Pancreas (tissue), 10 donors: ENCODE measurements around the gene DCC. TPM values are rescaled to one million over a fixed set of nuclear protein-coding genes. Genes with fewer than 3 reads are reported as not detected.

ENCODE experiments used
- ATAC-seq, 4 donors: fragments of 200-7000 bp; cut with Tn5 transposase; one replicate each; pipeline versions ENCODE4 v1.8.0 to v1.9.1; 2020; ENCODE audit warnings: mild to moderate bottlenecking in 4 of 4, moderate library complexity in 4 of 4
- DNase-seq, 6 donors: peaks; one replicate each; pipeline ENCODE4 v3.0.0-alpha.2; 2020
- FAIRE-seq: peaks from 2 replicates; lab custom pipeline; 2012; peaks lifted over from hg19 to GRCh38; lab: Jason Lieb, UNC
- H3K27ac ChIP-seq, 4 donors: fragments of 200-600 bp; sonication (generic); 1 replicate in 3 of 4; 2 replicates in 1 of 4; pipeline versions ENCODE4 v1.5.0 to v1.8.0; 2020
- H3K27me3 ChIP-seq, 4 donors: fragments of 200-600 bp; one replicate each; pipeline ENCODE4 v1.8.0; 2021
- H3K36me3 ChIP-seq, 3 donors: fragments of 200-600 bp; sonication (generic) in 1 of 3; one replicate each; pipeline versions ENCODE4 v1.5.0 to v1.8.0; 2020 to 2021
- H3K4me1 ChIP-seq, 3 donors: fragments of 200-600 bp; one replicate each; pipeline ENCODE4 v1.8.0; 2021
- H3K4me3 ChIP-seq, 4 donors: fragments of 200-600 bp; sonication (generic) in 2 of 4; one replicate each; pipeline versions ENCODE4 v1.5.0 to v1.8.0; 2020 to 2021
- H3K9me3 ChIP-seq, 4 donors: fragments of 200-600 bp; one replicate each; pipeline ENCODE4 v1.8.0; 2021
- WGBS, 2 donors: extraction: QIAGEN DNeasy Blood & Tissue Kit; methylation state at CpG; one replicate each; pipeline ENCODE4 v1.1.7; 2013; 5-methylcytosine and 5-hydroxymethylcytosine counted together
- intact Hi-C, 3 donors: fragments of 100-400 bp; cut with DNase I; formaldehyde crosslinking; loops; one replicate each; pipeline versions ENCODE4 v1.11.1 to v1.14.2; 2022
- polyA plus RNA-seq, 2 donors: library from polyadenylated mRNA; stranded (reverse); fragments of 200-250 nt; gene quantifications; one replicate each; pipeline ENCODE4 v1.2.3, GENCODE V29; 2013
- total RNA-seq, 6 donors: library from RNA; stranded (reverse); fragmentation: NEBNext Ultra II Directional in 4 of 6; extraction: Animal tissue kit (Norgen Biotek cat#: 25700) in 4 of 6; gene quantifications; one replicate each; pipeline versions ENCODE4 v1.2.1 to v1.2.4, GENCODE V29; 2021 to 2023
- TF ChIP-seq, protein P1 (sequence below), 4 donors: fragments of 200-600 bp; sonication (generic) in 3 of 4; IDR thresholded peaks; one replicate each; pipeline versions ENCODE4 v1.5.0 to v1.8.0; 2021; ENCODE audit warnings: antibody characterized with exemption in 4 of 4
- donor health status: healthy with polysubstance abuse.
- donor health status: DM: no; HTN: no; CAD: no; lungs with moderate emphysema.
- donor health status: DM: no; HTN: no; CAD: no.
- donor health status: control.
- donor health status: control.
- donor health status: Bipolar disorder and iron deficiency.
- donor health status: DM: yes; HTN: yes; CAD: no.
- donor health status: DM: no; HTN: no; CAD: no.
- donor health status: DM: no; HTN: no; CAD: no.
- donor health status: DM: yes; HTN: yes; CAD: no.

DCC gene
- total and polyA plus RNA-seq, 8 donors: 0.18 to 0.44 (median 0.28) TPM; not detected in 1

DNA sequence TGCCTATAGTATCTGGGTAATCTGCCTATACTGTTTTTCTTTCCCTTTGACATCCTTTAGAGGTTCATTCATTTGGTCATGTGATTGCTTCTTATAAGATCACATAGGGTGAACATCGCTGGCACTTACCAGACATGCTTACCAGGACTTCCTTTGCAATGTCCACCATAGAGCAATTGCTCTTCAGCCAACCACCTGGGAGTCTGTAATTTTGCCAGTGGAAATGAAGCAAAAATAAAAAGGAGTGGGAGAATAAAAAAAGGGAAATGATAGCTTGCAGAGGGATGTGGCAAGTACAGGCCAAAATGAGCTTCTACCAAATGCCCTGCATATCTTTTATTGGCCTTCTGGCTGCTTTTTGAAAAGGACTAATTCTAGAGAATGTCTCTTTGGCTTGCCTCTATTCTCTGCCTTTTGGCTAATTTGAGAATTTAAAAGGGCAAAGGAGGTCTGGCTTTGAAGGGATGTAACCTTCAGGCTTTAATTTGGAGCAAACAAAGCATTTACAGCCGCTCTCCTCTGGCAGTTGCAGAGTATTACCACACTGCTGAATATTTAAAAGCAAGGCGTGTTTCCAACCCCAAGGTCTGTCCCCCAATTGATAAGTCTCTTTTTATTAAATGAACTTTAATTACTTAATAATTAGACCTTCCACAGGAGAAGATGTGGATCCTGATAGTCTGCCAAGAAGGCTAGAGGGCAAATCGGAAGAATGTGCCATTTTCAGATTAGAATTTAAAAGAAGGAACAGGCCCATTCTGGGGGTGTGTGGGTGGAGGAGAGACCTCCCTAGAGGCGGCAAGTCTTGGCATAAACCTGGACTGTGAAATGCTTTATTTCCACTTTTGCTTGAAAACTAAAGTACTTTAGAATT, 557.9 kb downstream of the DCC start:
- no peaks in the 10 kb centered on the region for H3K36me3 ChIP-seq
- no peak overlapping the region for H3K4me3 ChIP-seq
- H3K27me3 ChIP-seq: no peaks in the 10 kb centered on the region
- no peaks in the 10 kb centered on the region for H3K9me3 ChIP-seq
- intact Hi-C loops: no loop called here
- TF ChIP-seq, protein P1, sequence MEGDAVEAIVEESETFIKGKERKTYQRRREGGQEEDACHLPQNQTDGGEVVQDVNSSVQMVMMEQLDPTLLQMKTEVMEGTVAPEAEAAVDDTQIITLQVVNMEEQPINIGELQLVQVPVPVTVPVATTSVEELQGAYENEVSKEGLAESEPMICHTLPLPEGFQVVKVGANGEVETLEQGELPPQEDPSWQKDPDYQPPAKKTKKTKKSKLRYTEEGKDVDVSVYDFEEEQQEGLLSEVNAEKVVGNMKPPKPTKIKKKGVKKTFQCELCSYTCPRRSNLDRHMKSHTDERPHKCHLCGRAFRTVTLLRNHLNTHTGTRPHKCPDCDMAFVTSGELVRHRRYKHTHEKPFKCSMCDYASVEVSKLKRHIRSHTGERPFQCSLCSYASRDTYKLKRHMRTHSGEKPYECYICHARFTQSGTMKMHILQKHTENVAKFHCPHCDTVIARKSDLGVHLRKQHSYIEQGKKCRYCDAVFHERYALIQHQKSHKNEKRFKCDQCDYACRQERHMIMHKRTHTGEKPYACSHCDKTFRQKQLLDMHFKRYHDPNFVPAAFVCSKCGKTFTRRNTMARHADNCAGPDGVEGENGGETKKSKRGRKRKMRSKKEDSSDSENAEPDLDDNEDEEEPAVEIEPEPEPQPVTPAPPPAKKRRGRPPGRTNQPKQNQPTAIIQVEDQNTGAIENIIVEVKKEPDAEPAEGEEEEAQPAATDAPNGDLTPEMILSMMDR (IDR thresholded peaks at IDR 0.05): no peak
- H3K27ac ChIP-seq: no peak overlapping the region
- DNase-seq (no peak), FAIRE-seq (no peak), ATAC-seq (no peak)
- WGBS, 2 donors: 75 to 83% methylated on average over 5 of the region's 5 CpGs
- no peaks in the 10 kb centered on the region for H3K4me1 ChIP-seq

DNA sequence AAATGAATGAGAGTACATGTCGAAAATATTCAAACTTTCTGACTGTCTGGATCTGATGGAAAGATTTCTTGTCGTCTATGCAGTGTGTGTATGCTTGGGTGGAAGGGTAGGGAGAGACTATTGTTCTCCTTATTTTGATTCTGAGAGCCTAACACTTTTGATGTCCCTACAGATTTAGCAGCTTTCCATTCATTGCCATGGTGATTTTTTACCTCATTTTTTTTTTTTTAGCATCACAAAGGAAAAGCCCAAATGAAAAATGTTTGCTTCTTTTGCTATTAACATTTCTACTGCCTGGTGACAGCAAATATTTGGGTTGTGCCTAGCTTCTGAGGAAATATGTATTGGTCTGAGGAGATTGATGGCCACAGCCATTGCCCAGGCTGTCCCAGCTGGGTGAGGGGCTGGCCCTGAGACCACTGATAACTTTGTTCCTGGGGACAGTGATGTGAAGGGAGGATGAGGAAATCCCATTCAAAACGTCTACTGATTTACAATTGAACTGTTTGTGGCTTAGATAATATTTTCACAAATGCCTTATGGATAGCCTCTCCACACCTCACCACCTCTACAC, 558.6 kb downstream of the DCC start:
- ATAC-seq (no peak), DNase-seq (no peak), FAIRE-seq (no peak)
- Histone ChIP-seq H3K9me3 (no peaks in the 10 kb centered on the region), H3K4me3 (no peak overlapping the region), H3K27me3 (no peaks in the 10 kb centered on the region), H3K36me3 (no peaks in the 10 kb centered on the region), H3K27ac (no peak overlapping the region), H3K4me1 (no peaks in the 10 kb centered on the region)
- WGBS, 2 donors: 41 to 44% methylated on average over 3 of the region's 3 CpGs
- TF ChIP-seq, protein P1 (IDR thresholded peaks at IDR 0.05): no peak
- intact Hi-C loops: no loop called here

DNA sequence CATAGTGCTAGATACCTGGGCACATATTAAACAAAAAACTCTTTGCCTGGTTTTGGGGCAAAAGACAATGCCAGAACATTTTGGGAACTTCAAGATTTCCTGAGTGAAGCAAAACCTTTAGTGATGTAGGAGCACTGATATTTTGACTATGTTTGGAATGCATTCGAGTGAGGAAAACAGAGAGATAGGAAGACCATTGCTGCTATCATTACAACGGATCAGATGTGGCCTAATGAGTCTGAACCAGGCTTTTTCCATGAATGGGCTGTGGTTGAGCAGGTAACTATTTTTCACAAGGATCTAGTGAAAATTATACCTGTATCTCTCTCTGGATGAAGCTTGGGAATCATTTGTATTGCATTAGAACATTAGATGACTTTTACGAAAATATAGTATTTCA, 562.2 kb downstream of the DCC start:
- FAIRE-seq (no peak), DNase-seq (no peak), ATAC-seq (no peak)
- H3K27ac ChIP-seq: no peak overlapping the region
- WGBS, 2 donors: 62 to 72% methylated on average over 3 of the region's 3 CpGs
- H3K4me1 ChIP-seq: no peaks in the 10 kb centered on the region
- H3K27me3 ChIP-seq: no peaks in the 10 kb centered on the region
- TF ChIP-seq, protein P1 (IDR thresholded peaks at IDR 0.05): no peak
- H3K4me3 ChIP-seq: no peak overlapping the region
- no peaks in the 10 kb centered on the region for H3K9me3 ChIP-seq
- H3K36me3 ChIP-seq: no peaks in the 10 kb centered on the region
- intact Hi-C loops: no loop called here

DNA sequence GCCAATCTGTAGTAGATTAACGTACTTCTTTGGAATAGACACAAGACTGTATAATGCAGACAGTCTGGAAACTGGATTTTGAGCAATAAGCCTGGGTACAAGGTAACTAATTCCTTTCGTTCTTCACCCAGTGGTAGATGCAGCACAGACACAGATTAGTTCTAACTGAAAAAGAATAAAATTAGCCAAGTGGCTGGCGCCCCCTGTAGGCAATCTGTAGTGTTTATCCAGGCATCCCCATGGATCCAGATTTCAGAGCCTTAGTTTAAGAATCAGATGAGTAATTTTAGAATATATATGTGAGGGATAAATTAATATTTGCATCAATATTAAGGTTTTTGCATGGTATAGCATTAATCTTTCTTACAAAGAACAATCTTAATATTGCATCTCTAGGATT, 563.9 kb downstream of the DCC start:
- peak; percentile 34 for FAIRE-seq
- Histone ChIP-seq H3K4me3 (no peak overlapping the region), H3K4me1 (no peaks in the 10 kb centered on the region), H3K27me3 (no peaks in the 10 kb centered on the region), H3K9me3 (no peaks in the 10 kb centered on the region), H3K36me3 (no peaks in the 10 kb centered on the region), H3K27ac (no peak overlapping the region)
- TF ChIP-seq, protein P1 (IDR thresholded peaks at IDR 0.05): peak; percentile 28 to 62 (median 52)
- ATAC-seq: peak in 3 of 4 donors; percentile 71 to 85 (median 79)
- peak in 5 of 6 donors; percentile 15 to 74 (median 41) for DNase-seq
- intact Hi-C loops: no loop called here
- WGBS, 2 donors: 15 to 16% methylated on average over 3 of the region's 3 CpGs
